Stimulated activated CD8-positive, alpha-beta memory T cell treated with anti-CD3 and anti-CD28 coated beads, Interleukin-4, amount 100 ng/mL, for 4 hours (primary cell): ENCODE data around the gene KBTBD3.
A peak's percentile ranks its signal among the peaks of the same experiment; 100 is the strongest.
"Not testable (repeated sequence)": the region's sequence is repeated elsewhere in the genome, so short reads cannot be mapped to it uniquely, and the experiment has no call there.

Source experiments
- DNase-seq, 2 donors: peaks; one replicate each; pipeline ENCODE4 v3.0.0-alpha.2; 2020; ENCODE audit warnings: low read depth in 2 of 2, low spot score in 1 of 2

KBTBD3 gene

DNA sequence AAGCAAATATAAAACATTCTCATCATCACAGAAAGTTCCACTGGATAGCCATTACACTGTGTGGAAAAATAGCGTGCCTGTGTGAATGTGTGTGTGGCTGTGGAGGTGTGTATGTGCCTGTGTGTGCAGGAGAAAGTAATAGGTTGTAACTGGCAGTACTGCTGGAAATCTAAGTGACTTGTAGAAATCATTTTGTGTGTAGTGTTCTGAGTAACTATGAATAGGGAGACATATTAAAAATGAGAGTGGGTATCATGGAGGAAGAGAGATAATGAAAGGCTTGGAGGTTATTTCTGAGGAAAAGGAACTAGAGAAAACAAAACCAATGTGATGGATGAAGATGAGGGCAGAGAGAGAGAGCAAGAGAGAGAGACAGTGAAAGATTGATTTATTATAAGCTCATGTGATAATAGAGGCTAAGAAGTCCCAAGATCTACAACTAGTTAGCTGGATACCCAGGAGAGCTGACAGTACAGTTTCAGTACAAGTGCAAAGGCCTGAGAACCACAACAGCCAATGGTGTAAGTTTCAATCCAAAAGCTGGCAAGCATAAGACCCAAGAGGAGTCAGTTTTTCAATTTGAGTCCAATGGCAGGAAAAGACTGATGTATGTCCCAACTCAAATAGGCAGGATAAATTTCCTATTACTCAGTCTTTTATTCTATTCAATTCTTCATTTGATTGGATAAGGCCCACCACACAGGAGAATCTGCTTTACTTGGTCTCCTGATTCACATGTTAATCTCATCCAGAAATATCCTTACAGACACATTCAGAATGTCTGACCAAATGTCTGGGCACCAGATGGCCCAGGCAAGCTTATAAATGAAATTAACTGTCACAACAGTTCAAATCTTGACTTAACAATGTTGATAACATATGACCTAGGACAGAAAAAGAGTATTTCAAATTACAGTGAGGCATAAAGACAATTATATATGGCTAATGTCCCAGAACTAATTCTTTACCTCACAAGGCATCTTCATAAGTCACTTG lies 14.9 kb downstream of the KBTBD3 start:
- no peak for DNase-seq

DNA sequence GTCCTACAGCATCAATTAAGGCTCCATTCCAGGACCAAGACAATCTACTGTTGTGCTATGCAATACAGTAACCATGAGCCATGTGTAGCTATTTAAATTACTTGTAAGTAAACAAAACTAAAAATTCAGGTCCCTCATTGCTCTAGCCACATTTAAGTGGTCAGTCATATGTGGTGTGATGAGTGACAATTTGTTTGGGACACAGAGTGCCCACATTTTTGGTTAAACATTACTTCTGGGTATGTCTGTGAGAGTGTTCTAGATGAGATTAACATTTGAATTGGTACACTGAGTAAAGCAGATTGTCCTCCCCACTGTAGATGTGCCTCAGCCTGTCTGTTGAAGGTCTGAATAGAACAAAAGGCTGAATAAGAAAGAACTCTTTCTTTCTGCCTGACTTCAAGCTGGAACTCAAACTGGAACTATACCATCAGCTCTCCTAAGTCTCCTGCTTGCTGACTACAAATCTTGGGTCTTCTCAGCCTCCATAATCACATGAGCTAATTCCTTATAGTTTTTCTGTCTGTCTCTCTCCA lies 15.8 kb downstream of the KBTBD3 start:
- no peak for DNase-seq

GRCh38 chr11:106059617-106060016 lies 17.5 kb downstream of the KBTBD3 start:
- DNase-seq = no peak

- not testable (repeated sequence) for DNase-seq
Observed at GRCh38 chr11:106058377-106058776, 18.8 kb downstream of the KBTBD3 start.

DNA sequence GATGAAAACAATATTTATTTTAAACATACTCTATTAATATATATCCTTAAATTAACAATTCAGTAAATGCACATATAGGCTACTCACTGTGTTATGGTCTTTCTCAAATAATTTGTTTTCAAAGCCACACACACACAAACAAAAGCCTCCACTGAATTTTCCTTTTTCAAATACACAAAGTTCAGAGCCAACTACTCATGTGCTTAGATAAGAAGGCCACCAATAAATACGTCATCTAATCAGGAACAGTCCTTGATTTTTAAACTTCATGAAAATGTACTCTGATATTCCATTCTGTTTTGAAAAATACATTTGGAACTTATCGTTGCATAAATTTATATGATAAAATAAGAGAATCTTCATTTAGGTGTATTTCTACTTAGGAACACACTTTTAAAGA lies 26.0 kb downstream of the KBTBD3 start:
- DNase-seq = no peak

DNA sequence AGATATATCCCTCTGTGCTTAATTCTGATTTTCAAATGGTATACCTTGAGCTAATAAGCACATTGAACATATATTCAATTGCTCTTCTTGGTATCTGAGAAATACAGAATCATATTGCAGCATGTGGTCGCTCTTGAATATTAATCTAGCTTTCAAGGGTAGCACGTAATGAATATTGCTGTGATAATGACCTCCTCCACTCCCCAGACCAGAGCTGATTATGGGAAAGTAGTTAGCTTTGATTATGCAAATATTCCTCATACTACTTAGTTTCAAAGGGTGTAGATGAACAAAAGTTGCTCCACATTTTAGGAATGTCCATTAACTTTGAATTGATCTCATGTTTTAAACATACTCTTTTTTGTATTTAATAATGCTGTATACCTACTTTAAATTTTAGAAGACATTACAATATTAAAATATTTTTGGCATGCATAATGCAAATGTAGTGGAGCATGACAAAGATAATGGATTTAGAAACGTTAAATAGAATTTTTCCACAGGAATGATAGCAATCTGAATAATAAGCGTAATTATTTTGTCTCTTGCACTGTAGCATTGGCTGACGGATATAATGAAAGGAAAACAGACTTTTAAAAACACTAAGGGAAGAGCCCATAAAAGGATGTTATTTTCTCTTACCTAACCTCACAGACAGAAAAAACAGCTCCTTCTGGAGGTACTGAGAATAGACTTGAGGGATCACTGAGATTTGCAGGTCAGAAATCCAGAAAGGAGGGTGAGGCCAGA lies 27.2 kb downstream of the KBTBD3 start:
- DNase-seq = no peak

DNA sequence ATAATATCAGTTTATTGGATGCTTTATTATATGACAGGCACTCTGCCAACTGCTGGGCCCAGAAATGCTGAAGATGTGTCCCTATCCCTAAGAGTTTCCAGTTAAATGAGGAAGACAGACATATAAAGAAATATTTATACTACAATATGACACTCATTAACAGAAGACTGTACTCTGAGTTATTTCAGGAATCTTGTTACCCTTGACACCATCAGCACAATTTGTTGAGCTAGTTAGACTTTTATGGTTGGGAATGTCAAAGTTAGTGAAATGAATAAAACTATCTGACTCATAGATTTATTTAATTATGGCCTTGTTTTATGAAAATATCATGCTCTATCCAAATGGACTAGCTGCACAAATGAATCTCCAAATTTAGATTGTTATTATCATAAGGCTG lies 29.5 kb downstream of the KBTBD3 start:
- DNase-seq = no peak

DNA sequence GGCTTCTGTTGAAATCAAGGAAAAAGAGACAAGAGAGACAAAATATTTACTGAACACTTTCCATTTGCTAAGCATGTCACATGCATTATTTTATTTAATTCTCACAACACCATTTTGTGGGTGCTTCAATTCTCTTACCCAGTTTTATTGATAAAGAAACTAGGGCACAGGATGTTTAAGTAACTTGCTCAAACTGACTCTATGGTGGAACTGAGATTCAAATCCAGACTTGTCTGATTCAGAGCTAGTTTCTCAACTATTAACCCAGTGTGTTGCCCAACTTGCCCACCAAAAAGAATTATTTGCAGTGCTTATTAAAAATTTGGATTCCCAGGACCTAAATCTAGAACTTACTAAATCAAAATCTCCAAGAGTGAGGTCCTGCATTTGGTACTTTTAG lies 33.6 kb downstream of the KBTBD3 start:
- no peak for DNase-seq

DNA sequence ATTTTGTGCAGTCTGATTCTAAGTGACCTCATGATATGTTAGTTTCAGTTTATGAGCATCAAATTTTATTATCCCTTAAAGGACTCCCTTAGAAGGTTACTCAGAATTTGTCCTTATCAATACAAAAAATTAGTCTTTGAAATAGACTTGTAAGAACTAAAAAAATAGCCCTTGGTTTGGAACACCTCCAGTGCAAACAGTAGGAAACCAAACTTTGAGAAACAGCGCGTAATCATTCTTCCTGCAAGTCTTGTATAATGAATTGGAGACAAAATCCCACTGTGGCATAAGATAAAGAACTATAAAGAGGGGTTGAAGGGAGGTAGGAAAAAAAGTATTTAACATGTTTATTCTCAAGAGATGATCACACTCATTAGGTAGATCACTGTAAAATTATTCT lies 44.3 kb downstream of the KBTBD3 start:
- no peak for DNase-seq

DNA sequence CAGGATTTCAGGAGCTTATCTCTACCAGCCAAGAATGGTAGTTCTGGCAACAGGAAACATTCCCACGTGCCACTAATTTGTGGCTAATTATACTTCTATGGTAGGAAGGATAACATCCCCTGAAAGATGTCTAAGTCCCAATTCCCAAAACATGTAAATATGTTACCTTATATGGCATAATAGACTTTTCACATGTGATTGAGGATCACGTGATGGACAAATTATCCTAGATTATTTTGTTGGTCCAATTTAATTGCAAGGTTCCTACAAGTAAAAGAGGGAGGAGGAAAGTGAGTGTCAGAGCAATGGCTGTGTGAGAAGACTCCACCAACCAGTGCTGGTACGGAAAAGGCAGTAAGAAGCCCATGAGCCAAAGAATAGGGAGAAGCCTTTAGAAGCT lies 45.2 kb downstream of the KBTBD3 start:
- no peak for DNase-seq

DNA sequence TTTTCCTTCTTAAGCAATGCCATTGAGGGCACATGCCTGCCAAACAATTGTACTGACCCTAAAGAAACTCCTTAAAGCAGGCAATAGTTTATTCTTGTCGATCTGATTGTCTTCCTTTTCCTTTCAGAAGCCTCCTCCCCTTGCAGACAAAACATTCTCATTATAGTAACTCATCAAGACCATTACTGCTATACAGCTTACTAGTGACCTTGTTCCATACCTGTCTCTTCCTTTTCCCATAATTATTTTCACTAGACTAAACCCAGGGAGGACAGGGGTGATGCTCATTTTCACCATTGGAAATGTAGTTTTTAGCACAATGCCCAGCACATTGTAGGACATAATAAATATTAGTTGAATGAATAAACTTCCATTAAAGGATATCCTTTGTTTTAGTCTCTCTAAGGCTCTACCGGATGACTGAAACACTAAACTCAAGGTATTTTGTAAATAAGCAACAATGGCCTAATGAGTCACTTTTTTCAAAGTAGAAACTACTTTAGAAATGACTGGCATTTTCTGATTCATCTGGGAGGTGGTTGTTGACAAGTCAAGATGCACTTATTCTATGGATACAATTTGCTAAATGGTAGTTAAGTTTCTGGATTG lies 45.8 kb downstream of the KBTBD3 start:
- no peak for DNase-seq

DNA sequence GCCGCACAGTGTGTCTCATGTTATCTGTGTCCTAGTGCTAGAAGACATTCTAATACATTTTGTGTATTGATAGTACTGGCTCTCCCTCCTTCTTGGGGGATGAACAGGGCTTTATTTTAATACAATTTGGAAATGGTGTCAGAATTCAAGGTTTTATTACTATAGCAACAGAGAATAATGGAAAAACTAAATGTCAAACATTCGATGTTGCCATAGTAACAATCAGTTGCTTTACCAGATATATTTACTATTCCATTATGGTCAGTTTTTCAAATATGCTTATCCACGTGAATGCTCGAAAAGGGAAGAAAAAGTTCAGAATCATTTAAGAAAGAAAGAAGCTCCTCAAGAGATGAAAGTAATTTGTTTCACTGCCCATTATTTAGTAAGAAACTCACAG lies 46.5 kb downstream of the KBTBD3 start:
- DNase-seq = no peak

GRCh38 chr11:106022795-106023275 lies 54.3 kb downstream of the KBTBD3 start:
- no peak for DNase-seq

DNA sequence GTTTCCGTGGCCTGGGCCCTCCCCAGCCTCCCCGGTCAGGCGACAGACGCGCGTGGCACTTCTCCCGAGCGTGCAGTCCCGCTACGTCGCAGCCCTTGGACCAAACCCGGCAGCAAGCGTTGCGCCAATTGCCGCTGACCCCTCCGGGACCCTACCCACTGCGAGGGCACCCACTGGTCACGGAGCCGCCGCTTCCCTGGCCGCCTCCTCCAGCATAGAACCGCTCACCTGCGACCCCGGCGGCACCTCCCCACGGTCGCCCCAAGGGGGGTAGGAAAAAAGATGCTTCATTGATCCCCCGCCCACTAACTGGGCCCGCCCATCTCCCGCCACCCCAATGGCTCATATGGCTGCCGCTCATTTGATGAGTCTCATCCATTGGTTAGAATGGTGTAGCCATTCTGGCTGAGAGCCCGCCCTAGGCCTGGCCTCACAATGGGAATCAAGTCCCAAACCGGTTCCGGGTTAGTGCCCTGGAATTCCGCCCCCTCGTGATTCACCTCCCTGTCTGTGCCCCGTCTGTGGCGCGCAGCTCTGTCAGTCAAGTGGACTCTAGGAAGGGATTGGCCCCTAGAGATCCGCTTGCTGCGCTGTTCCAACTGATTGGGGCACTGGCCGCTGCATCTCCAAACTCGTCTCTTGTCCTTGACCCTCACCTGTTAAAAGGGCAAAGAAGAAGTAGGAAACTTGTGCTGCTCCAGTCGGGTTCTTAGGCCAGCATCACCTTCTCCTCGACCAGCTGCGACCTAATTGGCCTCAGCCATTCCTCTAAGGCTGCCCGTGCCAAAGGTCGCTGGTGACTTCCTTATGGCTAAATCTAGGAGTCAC lies 55.0 kb downstream of the KBTBD3 start, which contains the start of gene MSANTD4:
Gene MSANTD4, minus strand, starts transcription at position 274 of the 828 bp plus-strand sequence. CDS start 11,323 bp downstream, outside the sequence.
- DNase-seq = peak; percentile 92 to 96

DNA sequence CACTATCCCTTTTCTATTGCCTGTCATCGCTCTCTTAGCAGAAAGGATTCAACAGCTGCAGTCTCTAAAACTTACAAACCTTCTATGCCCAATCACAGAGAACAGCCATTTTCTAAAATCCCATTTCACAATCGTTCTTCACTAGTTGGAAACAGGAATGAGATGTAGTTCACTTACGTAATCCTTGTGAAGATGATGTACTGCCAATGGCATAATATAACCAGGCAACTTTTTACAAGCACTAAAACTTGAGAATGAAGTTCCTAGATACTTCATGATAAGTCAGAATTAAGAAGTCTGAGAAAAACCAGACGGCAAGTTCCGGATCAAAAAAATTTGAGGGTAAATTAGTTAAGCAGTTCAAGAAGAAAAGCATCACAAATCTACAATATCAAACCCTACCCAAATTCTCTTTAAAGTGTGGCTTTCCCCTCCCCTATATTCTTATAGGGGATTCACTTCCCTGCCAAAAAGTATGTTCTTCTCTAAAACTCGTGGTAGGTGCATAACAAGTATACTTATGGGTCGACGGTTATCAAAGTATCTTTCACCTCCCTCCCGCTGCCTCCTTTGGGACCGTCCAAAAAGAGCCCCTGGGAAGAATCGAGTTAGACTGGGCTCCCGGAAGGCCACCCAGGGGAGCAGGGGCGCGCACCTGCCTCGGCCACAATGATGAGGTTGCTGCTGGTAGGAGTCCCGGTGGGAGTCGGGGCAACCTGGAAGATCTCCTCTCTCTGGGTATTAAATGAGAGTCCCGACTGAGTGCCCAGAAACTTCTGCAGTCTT lies 55.8 kb downstream of the KBTBD3 start:
- no peak for DNase-seq

- no peak for DNase-seq
Observed at GRCh38 chr11:106017093-106017492, 60.1 kb downstream of the KBTBD3 start.

GRCh38 chr11:106015066-106015465 lies 62.1 kb downstream of the KBTBD3 start:
- DNase-seq = no peak

DNA sequence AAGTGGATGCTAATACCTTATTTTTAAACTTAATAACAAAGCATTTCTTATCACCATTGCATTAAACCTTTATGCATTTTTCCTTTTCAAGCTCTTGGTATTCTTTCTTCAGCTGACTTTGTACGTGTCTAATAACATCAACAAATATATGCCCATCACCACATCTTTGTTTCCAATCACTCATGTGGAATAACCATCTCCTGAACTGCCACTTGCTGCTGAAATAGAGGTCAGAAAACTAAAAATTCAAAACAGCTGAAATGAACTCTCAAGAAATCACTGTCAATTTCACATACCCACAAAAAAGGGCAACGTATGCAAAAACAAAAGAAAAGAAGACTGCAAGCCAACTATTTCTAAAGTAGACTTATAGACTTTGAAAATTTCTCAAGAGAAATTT lies 62.5 kb downstream of the KBTBD3 start:
- no peak for DNase-seq

GRCh38 chr11:106014035-106014434 lies 63.1 kb downstream of the KBTBD3 start:
- no peak for DNase-seq

GRCh38 chr11:106012744-106013143 lies 64.4 kb downstream of the KBTBD3 start:
- DNase-seq = no peak
